Thymus (tissue), 11 donors: ENCODE results near the gene SH2D3A. TPM values are rescaled to one million over a fixed set of nuclear protein-coding genes. Genes with fewer than 3 reads are reported as not detected.
"Not testable (repeated sequence)": the region's sequence is repeated elsewhere in the genome, so short reads cannot be mapped to it uniquely, and the experiment has no call there.

Experiments used
- DNase-seq, 9 donors: peaks; one replicate each; pipeline ENCODE4 v3.0.0-alpha.2; 2013; ENCODE audit warnings: low spot score in 9 of 9, low read depth in 6 of 9, missing footprints in 1 of 9
- H3K27ac ChIP-seq, 2 donors: one replicate each; pipeline ENCODE4 v1.5.1; 2013; ENCODE audit warnings: control low read depth in 1 of 2, low read depth in 1 of 2, low read length in 1 of 2, mild to moderate bottlenecking in 1 of 2, moderate library complexity in 1 of 2
- H3K27me3 ChIP-seq, 2 donors: one replicate each; pipeline ENCODE4 v1.5.1; 2013; ENCODE audit warnings: low read length in 1 of 2; ENCODE audit not compliant: control insufficient read depth in 2 of 2, insufficient read depth in 1 of 2
- H3K36me3 ChIP-seq, 2 donors: one replicate each; pipeline ENCODE4 v1.5.1; 2013; ENCODE audit warnings: low read length in 1 of 2, mild to moderate bottlenecking in 1 of 2, moderate library complexity in 1 of 2; ENCODE audit not compliant: control insufficient read depth in 2 of 2, insufficient read depth in 2 of 2
- H3K4me1 ChIP-seq, 2 donors: one replicate each; pipeline ENCODE4 v1.5.1; 2013; ENCODE audit warnings: low read length in 2 of 2; ENCODE audit not compliant: control insufficient read depth in 2 of 2, insufficient read depth in 2 of 2
- H3K4me3 ChIP-seq, 2 donors: one replicate each; pipeline ENCODE4 v1.5.1; 2013; ENCODE audit warnings: low read length in 2 of 2, control low read depth in 1 of 2, mild to moderate bottlenecking in 1 of 2
- H3K9me3 ChIP-seq, 2 donors: one replicate each; pipeline ENCODE4 v1.5.1; 2013; ENCODE audit warnings: low read length in 1 of 2, mild to moderate bottlenecking in 1 of 2; ENCODE audit not compliant: control insufficient read depth in 2 of 2, insufficient read depth in 1 of 2
- WGBS: extraction: QIAGEN DNeasy Blood & Tissue Kit; methylation state at CpG from one replicate; pipeline ENCODE4 v1.1.7; 2013; 5-methylcytosine and 5-hydroxymethylcytosine counted together
- polyA plus RNA-seq: library from polyadenylated mRNA; stranded (reverse); fragments of 200-250 nt; gene quantifications from one replicate; pipeline ENCODE4 v1.2.3, GENCODE V29; 2013
- total RNA-seq: library from RNA; stranded (reverse); fragments of 120-200 nt; gene quantifications from one replicate; pipeline ENCODE4 v1.2.4, GENCODE V29; 2013
- donor health status: healthy.

SH2D3A gene
- total and polyA plus RNA-seq, 2 donors = 6.0 to 18.8 TPM

DNA sequence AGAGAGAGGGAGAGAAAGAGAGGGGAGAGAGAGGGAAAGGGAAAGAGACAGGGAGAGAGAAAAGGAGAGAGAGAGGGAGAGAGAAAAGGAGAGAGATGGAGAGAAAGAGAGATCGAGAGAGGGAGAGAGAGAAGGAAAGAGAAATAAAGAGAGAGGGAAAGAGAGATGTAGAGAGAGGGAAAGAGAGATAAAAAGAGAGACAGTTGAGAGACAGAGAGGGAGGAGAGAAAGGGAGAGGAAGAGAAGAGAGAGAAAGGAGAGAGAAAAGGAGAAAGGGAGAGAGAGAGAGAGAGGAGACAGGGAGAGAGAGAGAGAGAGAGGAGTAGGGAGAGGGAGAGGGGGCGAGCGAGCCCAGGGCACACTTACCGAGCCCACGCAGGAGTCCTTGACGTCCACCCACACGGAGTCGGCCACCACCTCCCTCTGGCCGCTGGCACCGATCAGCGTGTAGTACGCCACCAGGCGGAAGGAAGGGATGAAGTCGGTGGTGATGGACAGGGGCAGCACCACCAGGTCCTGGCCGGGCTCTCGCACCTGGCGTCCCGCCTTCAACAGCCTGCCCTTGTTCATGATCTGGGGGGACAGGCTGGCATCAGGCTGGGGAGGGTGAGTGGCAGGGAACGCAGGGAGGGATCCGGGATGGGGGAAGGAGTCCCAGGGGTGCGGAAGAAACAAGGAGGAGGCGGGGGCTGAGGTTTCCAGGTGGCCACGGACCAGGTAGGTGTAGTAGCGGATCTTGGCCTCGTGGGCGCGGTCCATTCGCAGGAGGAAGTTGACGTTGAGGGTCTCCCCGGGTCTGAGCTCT, 56.8 kb downstream of the SH2D3A start:
- H3K4me1 ChIP-seq = no peaks in the 10 kb centered on the region
- no peaks in the 10 kb centered on the region for H3K36me3 ChIP-seq
- DNase-seq = no peak
- H3K9me3 ChIP-seq = no peaks in the 10 kb centered on the region
- no peak overlapping the region for H3K4me3 ChIP-seq
- H3K27ac ChIP-seq = no peak overlapping the region
- 26% methylated on average over 30 of the region's 30 CpGs for WGBS
- peaks cover 2 to 48% of the 10 kb centered on the region in 2 donors for H3K27me3 ChIP-seq

DNA sequence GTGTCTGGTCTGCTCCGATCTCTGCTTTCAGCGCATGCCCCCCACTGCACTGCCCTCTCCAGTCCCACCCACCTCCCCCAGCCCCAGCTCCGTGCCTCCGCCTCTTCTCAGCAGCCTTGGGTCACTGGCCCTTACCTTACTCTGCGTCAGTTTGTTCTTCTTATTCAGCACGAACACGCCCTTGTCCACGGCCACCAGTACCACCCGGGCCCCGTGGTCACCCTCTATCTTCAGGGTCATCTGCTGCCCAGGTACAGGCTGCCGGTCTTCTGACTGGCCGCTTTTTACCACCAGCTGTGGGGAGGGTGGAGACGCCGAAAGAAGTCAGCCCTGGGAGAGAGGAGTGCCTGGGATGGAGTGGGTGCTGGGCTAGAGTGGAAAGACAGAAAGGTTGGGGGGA, 57.7 kb downstream of the SH2D3A start:
- no peak overlapping the region for H3K4me3 ChIP-seq
- no peak overlapping the region for H3K27ac ChIP-seq
- H3K36me3 ChIP-seq = no peaks in the 10 kb centered on the region
- no peaks in the 10 kb centered on the region for H3K9me3 ChIP-seq
- peaks cover 2 to 48% of the 10 kb centered on the region in 2 donors for H3K27me3 ChIP-seq
- H3K4me1 ChIP-seq = no peaks in the 10 kb centered on the region
- WGBS = 52% methylated on average over 14 of the region's 14 CpGs
- DNase-seq = no peak

DNA sequence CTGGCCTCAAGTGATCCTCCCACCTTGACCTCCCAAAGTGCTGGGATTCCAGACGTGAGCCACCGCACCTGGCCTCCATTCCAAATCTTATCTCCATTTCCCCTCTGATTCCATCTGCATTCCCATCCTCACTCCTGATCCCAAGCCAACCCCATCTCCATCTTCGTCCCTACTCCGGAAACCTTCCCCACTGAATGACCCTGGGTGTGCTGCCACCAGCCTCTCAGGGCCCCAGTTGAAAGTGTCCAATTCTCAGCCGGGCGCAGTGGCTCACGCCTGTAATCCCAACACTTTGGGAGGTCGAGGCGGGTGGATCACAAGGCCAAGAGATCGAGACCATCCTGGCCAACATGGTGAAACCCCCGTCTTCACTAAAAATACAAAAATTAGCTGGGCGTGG, 58.3 kb downstream of the SH2D3A start:
- not testable (repeated sequence) for DNase-seq, H3K4me3 ChIP-seq, H3K4me1 ChIP-seq, H3K9me3 ChIP-seq, H3K36me3 ChIP-seq, H3K27ac ChIP-seq
- 95% methylated on average over 12 of the region's 12 CpGs for WGBS
- H3K27me3 ChIP-seq = peaks cover 2 to 48% of the 10 kb centered on the region in 2 donors

DNA sequence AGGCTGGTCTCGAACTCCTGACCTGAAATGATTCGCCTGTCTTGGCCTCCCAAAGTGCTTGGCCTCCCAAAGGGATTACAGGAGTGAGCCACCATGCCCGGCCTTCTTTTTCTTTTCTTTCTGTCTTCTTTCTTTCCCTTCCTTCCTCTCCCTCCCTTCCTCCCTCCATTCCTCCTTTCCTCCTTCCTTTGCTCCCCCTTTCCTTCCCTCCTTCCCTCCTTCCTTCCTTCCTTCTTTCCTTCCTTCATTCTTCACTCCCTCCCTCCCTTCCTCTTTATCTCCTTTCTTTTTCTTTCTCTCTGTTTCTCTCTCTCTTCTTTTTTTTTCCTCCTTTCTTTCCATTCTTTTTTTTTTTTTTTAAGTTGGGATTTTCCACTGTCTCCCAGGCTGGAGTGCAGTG, 58.9 kb downstream of the SH2D3A start:
- no peak for DNase-seq
- Histone ChIP-seq H3K27me3 (peaks cover 2 to 48% of the 10 kb centered on the region in 2 donors), H3K9me3 (no peaks in the 10 kb centered on the region), H3K4me1 (no peaks in the 10 kb centered on the region), H3K4me3 (no peak overlapping the region), H3K27ac (no peak overlapping the region), H3K36me3 (no peaks in the 10 kb centered on the region)
- 86% methylated on average over 3 of the region's 3 CpGs for WGBS

GRCh38 chr19:6707658-6708018, 59.6 kb downstream of the SH2D3A start:
- H3K4me1 ChIP-seq = no peaks in the 10 kb centered on the region
- H3K27ac ChIP-seq = no peak overlapping the region
- 85% methylated on average over 16 of the region's 16 CpGs for WGBS
- H3K9me3 ChIP-seq = no peaks in the 10 kb centered on the region
- H3K36me3 ChIP-seq = no peaks in the 10 kb centered on the region
- H3K4me3 ChIP-seq = no peak overlapping the region
- DNase-seq = no peak
- peaks cover 2 to 48% of the 10 kb centered on the region in 2 donors for H3K27me3 ChIP-seq

DNA sequence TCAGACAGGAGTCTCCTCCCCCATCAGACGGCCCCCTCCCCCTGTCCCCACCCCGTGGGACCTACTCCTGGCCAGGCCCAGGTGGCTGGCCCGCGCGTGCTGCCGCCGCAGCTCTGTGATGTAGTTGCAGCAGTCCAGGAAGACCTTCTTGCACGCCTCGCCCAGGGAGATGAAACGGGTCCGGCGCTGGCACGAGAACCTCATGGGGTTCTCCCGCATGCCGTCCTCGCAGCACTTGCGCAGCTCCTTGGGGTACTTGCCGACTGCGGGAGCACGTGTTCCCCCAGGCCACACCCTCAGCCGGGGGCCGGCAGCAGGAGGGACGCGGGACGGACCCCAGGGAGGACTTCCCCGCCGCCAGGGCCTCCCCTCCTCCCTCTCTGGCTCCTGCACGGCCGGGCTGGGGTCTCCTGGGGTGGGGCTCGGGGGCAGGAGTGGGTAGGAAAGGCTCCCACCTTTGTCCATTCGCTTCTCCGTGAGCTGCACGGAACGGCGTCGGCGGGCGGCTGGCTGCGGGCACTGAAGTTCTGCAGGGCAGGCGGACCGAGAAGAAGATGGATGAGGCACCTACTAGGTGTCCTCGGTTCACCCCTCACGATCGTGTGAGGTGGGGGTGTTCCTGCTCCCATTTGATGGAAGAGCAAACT, 60.1 kb downstream of the SH2D3A start:
- no peak overlapping the region for H3K4me3 ChIP-seq
- H3K9me3 ChIP-seq = no peaks in the 10 kb centered on the region
- 91% methylated on average over 44 of the region's 44 CpGs for WGBS
- H3K36me3 ChIP-seq = no peaks in the 10 kb centered on the region
- H3K4me1 ChIP-seq = no peaks in the 10 kb centered on the region
- no peak for DNase-seq
- H3K27me3 ChIP-seq = peaks cover 2 to 44% of the 10 kb centered on the region in 2 donors
- no peak overlapping the region for H3K27ac ChIP-seq

GRCh38 chr19:6706633-6706958, 60.6 kb downstream of the SH2D3A start:
- WGBS = 82% methylated on average over 3 of the region's 3 CpGs
- Histone ChIP-seq H3K4me3 (no peak overlapping the region), H3K4me1 (no peaks in the 10 kb centered on the region), H3K27ac (no peak overlapping the region), H3K36me3 (no peaks in the 10 kb centered on the region), H3K9me3 (no peaks in the 10 kb centered on the region), H3K27me3 (peaks cover 2 to 39% of the 10 kb centered on the region in 2 donors)
- no peak for DNase-seq

DNA sequence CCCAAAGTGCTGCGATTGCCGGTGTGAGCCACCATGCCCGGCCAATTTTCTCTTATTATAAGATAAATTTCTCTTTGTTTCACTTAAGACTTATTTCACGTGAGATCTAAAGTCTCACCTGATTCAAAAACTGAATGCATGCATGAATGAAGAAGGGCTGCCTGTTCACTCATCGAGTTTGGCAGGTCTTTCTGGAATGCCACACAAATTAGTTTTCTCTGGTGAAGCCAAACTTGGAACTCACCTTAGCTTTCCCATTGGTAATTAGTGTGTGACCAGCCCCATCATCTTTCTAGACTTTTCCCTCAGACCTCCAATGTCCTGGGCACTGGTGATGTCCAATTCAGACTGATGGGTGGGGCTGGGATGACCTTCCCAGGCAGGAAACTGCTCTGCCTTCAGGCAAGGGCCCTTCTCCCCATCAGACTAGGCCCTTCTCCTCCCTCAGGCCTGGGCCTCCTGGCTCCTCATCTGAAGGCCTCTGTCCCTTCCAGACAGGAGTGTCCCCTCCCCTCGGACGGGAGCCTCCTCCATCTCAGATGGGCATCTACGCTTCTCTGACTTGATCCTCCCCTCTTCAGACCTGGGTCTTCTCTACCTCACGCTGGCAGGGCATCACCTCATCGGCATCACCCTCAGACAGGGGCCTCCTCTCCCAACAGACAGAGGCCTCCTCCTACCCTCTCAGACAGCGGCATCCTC, 61.2 kb downstream of the SH2D3A start:
- Histone ChIP-seq H3K4me1 (no peaks in the 10 kb centered on the region), H3K9me3 (no peaks in the 10 kb centered on the region), H3K36me3 (no peaks in the 10 kb centered on the region), H3K4me3 (no peak overlapping the region), H3K27ac (no peak overlapping the region), H3K27me3 (peaks cover 2 to 34% of the 10 kb centered on the region in 2 donors)
- DNase-seq = no peak
- WGBS = 87% methylated on average over 11 of the region's 11 CpGs
